Measurements from ENCODE around the gene CLOCK. TPM values are rescaled to one million over a fixed set of nuclear protein-coding genes. Genes with fewer than 3 reads are reported as not detected.

The CLOCK gene, protein sequence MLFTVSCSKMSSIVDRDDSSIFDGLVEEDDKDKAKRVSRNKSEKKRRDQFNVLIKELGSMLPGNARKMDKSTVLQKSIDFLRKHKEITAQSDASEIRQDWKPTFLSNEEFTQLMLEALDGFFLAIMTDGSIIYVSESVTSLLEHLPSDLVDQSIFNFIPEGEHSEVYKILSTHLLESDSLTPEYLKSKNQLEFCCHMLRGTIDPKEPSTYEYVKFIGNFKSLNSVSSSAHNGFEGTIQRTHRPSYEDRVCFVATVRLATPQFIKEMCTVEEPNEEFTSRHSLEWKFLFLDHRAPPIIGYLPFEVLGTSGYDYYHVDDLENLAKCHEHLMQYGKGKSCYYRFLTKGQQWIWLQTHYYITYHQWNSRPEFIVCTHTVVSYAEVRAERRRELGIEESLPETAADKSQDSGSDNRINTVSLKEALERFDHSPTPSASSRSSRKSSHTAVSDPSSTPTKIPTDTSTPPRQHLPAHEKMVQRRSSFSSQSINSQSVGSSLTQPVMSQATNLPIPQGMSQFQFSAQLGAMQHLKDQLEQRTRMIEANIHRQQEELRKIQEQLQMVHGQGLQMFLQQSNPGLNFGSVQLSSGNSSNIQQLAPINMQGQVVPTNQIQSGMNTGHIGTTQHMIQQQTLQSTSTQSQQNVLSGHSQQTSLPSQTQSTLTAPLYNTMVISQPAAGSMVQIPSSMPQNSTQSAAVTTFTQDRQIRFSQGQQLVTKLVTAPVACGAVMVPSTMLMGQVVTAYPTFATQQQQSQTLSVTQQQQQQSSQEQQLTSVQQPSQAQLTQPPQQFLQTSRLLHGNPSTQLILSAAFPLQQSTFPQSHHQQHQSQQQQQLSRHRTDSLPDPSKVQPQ
- 10 to 100 TPM; 29.3 to 34.0 TPM for total RNA-seq

DNA sequence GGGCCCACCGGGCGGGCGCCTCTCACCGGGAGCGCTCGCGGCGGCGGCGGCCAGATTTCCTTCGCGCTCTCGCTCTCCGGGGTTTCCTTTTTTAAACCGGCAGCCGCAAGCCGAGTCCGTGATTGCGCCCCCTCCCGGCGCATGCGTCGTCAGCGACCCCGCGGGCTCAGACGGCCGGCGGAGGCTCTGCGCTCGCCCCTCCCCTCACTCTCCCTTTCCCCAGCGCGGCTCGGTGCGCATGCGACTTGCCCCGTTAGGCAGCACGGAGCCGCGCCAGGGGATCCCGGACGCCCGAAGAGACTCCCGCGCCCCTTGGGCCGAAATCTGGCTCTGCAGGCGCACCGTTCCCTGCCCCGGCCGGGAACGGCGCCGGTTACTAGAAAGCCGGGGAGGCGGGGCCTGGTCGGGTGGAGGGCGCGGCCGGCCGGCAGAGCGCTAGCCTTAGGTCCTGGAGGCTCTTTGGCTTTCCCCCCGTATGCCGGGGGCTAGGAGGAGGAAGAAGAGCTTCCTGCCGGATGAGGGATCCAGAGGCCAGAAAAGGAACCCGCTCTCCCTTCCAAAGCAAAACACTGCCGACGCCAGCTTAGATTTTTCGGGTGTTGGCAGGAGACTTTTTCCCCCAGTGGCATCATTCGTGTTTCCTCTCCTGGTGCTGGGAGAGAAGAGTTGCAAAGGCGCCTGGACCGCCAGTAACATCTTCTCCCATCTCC is at the start of gene CLOCK:
Gene CLOCK (minus strand): TSS at position 154 of the 710 bp plus-strand sequence. CDS start 64,124 bp downstream, outside the sequence.

DNA sequence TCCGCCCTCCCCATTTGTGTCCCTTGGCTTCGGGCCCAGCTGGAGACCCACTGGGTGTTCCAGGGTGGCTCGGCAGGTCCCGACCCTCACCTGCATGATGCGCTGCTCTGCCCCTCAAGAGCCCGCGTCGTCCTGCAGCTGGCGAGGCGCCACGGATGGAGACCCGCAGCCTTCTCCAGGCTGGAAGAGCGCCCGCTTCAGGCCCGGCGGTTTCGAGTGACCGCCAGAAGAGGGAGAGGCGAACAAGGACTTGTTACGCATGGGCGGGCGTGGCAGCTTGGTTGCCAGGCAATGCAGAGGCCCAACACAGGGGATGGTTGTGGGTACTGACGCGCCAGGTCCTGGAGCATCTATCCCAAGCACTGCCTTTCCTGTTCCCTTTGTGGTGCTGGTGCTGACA is 45.3 kb upstream of the CLOCK start, which contains the start of gene PDCL2:
Gene PDCL2 (minus strand): TSS at position 232 of the 400 bp plus-strand sequence. CDS start 136 bp downstream, at position 96.

DNA sequence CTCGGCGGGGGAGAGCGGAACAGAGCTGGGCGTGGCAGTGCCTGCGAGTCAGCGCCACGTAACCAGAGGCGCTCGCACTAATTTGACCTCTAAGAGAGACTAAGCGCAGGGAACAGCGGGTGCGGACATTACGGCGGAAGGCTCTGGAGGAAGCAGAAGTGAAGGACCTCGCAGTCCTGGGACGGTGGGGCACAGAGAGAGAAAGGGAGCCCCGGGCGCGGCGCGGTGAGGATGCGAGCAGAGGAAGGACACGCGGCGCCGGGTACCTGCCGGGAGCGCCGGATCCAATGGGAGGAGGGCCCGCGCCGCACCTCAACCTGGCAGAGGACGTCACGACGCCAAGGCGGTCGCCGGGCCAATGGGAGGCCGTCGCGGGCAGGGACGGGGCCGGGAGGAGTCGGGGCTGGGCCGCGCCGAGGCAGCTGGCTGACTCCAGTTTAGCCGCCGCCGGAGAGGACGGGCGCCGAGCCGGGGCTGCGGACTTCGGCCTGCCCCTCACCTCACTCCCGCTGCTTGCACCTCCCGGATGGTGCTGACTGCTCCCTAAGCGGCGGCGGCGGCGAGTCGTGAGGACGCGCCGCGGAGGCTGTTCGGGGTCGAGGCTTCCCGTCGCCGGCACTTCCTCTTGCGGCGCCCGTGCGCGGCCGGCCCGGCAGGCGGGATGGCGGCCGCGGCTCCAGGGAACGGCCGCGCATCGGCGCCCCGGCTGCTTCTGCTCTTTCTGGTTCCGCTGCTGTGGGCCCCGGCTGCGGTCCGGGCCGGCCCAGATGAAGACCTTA is 151.0 kb downstream of the CLOCK start, which contains the start of gene TMEM165:
Gene TMEM165 (plus strand): TSS at position 429 of the 779 bp plus-strand sequence. CDS start 233 bp downstream, at position 662.

Small RNA genes within 50 kb of the gene (small RNA-seq; reads per million reads assigned to genes)
- gene RF00019, result 0 reads per million in 2 donors

Other genes with a start within 250 kb of the CLOCK start
- 10 to 100 TPM; 11.0 TPM for gene SRD5A3, start 200.7 kb downstream of the CLOCK start, total RNA-seq
- gene TMEM165, start 151.0 kb downstream of the CLOCK start, total RNA-seq, result 100 to 1,000 TPM; 129 to 144 TPM
- not detected for gene PDCL2, start 45.3 kb upstream of the CLOCK start, total RNA-seq
- gene NMU, start 89.4 kb upstream of the CLOCK start, total RNA-seq, result not detected